Bone marrow (tissue), 2 donors: ENCODE data around the gene RTKN.
"Not testable (repeated sequence)": the region's sequence is repeated elsewhere in the genome, so short reads cannot be mapped to it uniquely, and the experiment has no call there.

Experiments used
- DNase-seq, 2 donors: peaks; one replicate each; lab custom pipeline; 2025; lab: John Stamatoyannopoulos, UW

The RTKN gene

DNA sequence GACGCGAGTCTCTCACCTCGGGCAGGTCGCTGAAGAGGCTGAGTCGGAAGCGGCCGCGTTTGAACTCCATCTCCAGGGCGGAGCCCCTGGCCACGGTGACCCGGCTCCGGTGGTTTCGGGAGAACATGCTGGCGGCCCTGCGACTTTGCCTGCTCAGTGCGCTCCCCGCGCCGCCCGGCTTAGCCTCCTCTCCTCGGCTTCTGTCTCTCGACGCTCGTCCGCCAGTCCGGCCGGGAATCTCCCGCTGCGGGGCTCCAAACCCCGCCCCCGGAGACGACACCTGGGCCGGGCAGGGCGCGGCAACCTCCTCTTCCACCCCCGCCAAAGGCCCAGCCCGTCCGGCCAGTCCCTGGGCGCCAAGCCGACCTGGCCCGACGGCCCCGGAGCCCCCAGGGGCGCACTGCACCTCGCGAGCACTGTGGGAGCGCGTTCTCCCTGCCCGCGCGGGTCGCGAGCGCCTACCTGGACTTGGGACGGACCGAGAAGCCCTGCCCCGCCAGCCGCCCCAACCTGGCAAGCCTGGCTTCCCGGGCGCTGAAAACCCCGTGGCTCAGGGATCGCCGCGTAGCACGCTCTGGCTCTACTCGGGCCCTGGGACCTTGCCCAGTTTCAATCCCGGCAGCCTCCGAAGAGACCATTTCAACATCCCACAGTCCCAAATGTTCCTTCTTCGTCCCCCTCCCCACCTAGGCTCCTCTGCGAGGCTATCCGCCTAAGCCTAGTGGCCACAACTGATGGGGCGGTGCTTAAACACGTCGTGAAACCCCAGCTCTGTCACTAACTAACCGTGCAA lies at the start of gene RTKN:
Gene RTKN (minus strand): TSS at position 248 of the 793 bp plus-strand sequence. CDS start 121 bp downstream, at position 127.
- no peak for DNase-seq

DNA sequence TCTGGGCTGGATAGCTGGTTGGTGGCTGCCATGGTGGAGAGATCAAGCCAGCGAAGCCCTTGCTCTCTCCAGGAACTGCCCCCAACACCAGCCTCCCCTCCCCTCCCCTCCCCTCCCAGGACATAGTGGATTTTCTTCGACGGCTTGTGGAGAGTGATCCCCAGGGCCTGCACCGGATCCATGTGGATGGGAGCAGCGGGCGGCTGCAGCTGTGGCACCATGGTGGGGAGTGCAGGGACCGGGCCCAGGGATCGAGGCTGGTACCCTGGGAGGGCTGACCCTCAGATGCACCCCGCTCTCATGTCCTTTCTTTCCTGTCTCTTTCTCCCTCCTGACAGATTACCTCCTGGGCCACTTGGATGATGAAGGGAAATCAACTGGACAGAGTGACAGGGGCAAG lies 48.2 kb upstream of the RTKN start:
- DNase-seq = no peak

- no peak for DNase-seq
Measured at GRCh38 chr2:74488643-74489481, 47.1 kb upstream of the RTKN start.

DNA sequence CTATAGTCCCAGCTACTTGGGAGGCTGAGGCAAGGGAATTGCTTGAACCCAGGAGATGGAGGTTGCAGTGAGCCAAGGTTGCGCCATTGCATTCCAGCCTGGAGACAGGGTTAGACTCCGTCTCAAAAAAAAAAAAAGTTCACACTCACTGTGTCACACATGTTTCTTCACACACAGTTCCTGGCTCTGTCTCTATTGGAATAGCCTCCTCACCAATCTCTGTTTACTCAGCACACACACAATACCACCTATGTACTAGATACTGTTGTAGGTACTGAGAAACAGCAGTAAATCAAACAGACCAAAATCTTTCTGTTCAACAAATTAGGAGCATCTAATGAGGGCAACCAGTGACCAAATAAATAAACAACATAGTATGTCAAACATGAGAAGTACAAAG lies 44.4 kb upstream of the RTKN start:
- DNase-seq = no peak

- DNase-seq = not testable (repeated sequence)
Measured at GRCh38 chr2:74483675-74484164, 42.0 kb upstream of the RTKN start.

GRCh38 chr2:74482801-74483674 lies 41.3 kb upstream of the RTKN start, which contains the start of the genes CCDC142 and TTC31:
Gene CCDC142 (minus strand): TSS chr2:74482998. CDS start chr2:74482837, 161 bp downstream.
Gene TTC31 (plus strand): TSS chr2:74483081. CDS start chr2:74483096, 15 bp downstream.
- DNase-seq = peak; percentile 84 to 99

- peak; percentile 63 to 81 for DNase-seq
Measured at GRCh38 chr2:74481961-74482800, 40.4 kb upstream of the RTKN start.

- DNase-seq = no peak
Measured at GRCh38 chr2:74481431-74481830, 39.7 kb upstream of the RTKN start.

DNA sequence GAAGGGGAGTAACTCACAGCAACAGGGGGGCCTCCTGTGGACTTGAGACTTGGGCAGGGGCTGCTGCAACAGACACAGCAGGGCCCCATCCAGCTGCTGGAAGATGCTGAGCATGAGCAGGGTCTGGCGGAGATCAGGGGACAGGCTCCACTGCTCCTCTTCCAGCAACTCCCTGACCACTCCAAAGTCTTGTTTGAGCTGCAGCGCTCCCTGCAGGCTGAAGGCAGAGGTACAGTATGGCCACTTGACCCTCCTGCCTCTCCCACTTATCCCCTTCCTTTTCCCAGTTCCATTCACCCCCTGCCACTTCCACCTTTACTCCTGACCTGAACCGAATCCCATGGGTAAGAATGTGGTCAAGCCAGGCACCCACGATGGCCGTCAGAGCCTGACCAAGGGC lies 33.2 kb upstream of the RTKN start:
- no peak for DNase-seq

DNA sequence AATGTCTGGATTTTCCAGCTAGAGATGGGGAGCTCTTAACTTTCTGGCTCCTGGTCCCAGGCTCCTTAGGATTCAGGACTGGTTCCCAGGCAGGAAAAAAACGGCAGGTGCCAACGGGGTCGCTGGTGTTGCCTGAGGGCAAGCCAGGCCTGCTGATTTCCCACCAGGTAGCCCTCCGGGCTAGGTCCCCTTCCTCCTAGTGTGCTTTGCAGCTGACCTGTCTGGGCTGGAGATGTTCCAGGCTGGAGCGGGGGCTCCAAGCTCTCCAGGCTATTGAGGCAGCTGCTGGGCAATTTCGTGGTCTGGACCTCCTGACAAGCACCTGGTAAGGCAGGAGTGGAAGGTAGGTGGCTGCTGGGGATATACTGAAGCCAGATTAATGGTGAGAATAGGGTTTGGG lies 32.7 kb upstream of the RTKN start:
- DNase-seq = no peak

GRCh38 chr2:74472945-74473258 lies 31.2 kb upstream of the RTKN start:
- DNase-seq = no peak

- peak; percentile 75 to 87 for DNase-seq
Measured at GRCh38 chr2:74472086-74472944, 30.6 kb upstream of the RTKN start, which contains the start of gene MRPL53. Gene MRPL53 (minus strand): TSS chr2:74472680. CDS start chr2:74472660, 20 bp downstream.

- no peak for DNase-seq
Measured at GRCh38 chr2:74471332-74472065, 29.8 kb upstream of the RTKN start.

- not testable (repeated sequence) for DNase-seq
Measured at GRCh38 chr2:74470742-74471141, 29.0 kb upstream of the RTKN start.

DNA sequence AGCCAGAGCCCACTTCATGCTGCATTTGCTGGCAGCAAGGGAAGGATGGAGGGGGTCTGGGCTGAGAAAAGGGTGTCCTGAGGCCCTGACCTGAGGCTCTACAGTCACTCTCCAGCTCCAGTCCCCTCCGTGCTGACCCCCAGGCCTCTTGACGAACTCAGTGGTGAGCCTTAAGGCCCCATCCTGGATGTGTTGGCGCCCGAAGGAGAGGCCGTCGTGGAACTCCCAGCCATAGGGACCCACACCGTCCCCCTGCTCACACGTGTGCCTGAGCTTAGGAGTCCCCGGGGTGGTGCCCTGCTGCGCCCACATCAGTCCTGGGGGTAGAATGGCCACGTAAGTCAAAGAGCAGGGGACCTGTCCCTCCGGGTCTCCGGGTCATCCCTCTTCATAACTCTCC lies 22.7 kb upstream of the RTKN start:
- DNase-seq = no peak

DNA sequence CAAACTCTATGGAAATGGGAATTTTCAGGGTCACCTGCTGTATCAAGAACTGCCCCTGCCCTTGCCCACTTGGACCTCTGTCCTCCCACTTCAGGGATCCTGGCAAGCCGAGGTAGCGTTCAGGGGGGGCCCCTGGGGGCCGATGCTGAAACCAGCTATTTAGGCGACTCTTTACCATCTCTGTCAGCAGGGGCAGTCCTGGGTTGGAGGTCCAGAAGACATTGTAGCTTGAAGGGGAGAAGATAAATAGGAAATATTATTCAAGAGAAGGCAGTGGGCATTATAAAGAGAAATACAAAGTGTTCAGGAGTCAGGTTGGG lies 21.0 kb upstream of the RTKN start:
- no peak for DNase-seq

- no peak for DNase-seq
Measured at GRCh38 chr2:74462054-74462785, 20.5 kb upstream of the RTKN start.

DNA sequence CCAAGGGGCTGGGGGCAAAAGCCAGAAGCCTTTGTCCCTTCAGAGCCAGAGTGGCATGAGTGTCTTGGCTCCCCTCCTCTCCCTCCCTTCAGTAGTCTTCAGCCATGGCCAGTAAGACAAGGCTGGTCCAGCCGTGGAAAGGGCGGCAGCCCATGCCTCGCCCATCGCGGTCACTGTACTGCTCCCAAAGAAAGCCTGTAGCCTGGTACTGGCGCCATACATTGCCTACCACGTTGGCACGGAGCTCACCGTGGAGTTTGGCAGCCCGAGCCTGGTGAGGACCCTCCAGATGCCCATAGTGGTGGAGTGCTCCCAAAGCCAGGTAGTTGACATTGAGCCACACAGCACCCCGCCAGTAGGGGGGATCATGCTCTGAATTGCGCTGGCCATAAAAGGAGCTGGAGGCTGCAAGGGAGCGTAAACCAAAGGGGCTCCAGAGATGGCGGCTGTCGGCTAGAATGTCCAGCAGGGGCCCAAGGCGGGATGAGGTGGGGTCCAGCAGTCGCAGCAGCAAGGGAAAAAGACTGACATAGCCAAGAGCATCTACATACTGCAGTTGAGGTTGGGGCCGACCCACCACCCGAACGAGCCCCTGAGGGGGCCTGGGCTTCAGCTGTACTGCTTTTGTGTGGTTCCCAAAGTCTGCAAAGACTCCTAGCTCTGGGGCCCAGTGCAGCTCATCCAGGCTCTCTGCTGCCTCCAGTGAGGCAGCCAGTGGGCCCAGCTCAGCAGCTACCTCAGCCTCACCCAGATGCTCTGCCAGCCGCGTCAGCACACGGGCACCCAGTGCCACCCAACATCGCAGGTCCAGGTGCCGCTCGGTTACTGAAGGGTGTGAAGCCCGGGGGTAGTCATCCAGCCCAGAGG lies 19.7 kb upstream of the RTKN start:
- DNase-seq = no peak
